Fibroblast of skin of abdomen (primary cell): ENCODE data around the gene GGNBP2.
A peak's percentile ranks its signal among the peaks of the same experiment; 100 is the strongest.

ENCODE experiments used
- DNase-seq: peaks from one replicate; pipeline ENCODE4 v3.0.0-alpha.2; 2013

Gene GGNBP2

GRCh38 chr17:36523113-36523512 is 21.6 kb upstream of the GGNBP2 start:
- no peak for DNase-seq

- no peak for DNase-seq
These were observed 20.3 kb upstream of the GGNBP2 start for GRCh38 chr17:36524428-36524876.

- no peak for DNase-seq
These were observed 19.6 kb upstream of the GGNBP2 start for GRCh38 chr17:36525113-36525512.

DNA sequence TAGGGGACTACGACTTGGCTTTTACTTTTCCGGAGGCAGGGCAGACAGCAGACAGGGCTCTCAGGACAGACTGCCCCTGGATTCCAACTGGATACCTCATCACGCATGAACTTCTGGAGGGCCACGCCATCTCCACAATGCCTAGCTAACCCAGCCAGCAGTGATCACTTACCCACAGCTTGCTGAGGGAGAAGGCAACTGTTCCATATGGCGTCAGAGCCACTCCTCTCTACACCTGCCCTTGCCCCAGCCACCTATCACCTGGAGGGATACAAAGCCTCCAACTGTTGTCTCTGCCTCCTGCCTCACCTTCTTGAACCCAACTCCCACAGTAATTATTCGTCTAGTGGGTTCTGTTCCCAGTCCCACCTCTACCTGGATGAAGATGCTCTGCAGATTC is 18.8 kb upstream of the GGNBP2 start:
- no peak for DNase-seq

DNA sequence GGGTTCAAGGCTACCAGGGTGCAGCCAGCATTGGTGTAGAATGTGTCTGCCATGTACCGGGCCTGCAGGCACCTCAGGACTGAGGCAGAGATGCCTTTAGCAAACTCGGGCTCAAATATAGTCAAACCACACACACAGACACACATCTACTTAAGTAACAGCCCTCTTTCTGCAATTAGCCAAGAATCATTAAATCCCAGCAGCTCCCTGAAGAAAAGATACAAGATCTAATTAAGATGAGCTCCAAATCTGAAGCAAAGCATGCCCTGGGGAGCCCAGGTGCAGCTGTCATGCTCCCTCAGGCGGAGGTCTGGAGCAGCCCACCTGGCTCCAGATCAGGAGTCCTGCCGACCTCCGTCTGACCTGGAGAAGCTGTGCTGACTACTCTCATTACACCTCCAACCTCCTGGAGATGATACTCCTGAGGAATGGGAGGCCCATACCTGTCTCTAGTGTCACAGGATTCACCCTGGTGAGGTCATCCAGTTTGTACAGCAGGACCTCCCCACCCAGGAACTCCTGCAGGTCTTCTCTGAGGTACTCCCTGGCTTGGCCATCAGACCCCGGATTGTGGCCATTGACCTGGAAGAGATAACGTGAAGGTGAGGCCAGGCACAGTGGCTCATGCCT is 17.0 kb upstream of the GGNBP2 start:
- no peak for DNase-seq

DNA sequence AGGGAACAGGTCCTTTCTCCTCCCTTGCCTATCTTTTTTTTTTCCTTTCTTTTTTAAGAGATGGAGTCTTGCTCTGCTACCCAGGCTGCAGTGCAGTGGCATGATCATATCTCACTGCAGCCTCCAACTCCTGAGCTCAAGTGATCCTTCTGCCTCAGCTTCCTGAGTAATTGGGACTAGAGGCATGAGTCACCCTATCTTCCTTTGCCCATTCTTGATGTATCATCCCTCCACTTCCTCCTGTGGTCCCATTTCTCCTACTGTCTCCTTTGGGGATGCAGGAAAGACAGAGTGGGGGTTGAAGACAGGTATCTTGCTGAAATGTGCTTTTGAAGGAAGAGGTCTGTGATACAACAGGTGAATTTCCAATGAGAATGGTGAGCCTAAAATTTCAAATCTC is 15.6 kb upstream of the GGNBP2 start:
- DNase-seq = peak; percentile 48

- no peak for DNase-seq
These were observed 12.2 kb upstream of the GGNBP2 start for GRCh38 chr17:36532435-36532975.

GRCh38 chr17:36533935-36534839 is 10.5 kb upstream of the GGNBP2 start:
- peak; percentile 52 for DNase-seq

- DNase-seq = peak; percentile 90
These were observed 9.7 kb upstream of the GGNBP2 start, which contains the start of the genes MYO19 and PIGW for GRCh38 chr17:36534840-36535668. TSS of gene MYO19 (minus strand) at chr17:36534868. CDS start at chr17:36532538, 2,330 bp downstream. TSS of gene PIGW (plus strand) at chr17:36534987. CDS start at chr17:36537102, 2,115 bp downstream.

- DNase-seq = no peak
These were observed 9.0 kb upstream of the GGNBP2 start for GRCh38 chr17:36535669-36536081.

DNA sequence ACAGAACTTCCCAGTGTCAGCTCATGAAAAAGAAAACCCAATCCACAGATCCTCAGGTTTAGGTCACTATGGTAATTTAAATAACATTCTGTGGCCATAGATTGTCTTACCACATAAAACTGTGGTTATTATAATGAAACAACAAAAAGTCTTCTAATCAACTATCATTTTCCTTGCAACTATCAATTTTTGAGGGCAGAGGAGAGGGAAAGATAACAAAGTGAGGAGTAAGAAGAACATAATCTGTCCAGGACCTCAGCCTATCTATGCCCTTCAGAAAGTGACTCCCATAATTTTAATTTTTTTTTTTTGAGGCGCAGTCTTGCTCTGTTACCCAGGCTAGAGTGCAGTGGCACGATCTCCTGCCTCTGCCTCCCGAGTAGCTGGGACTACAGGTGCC is 4.0 kb upstream of the GGNBP2 start:
- DNase-seq = no peak

- DNase-seq = no peak
These were observed 2.0 kb upstream of the GGNBP2 start for GRCh38 chr17:36542755-36543154.

GRCh38 chr17:36544044-36544306 is 744 bp upstream of the GGNBP2 start:
- peak; percentile 35 for DNase-seq

- no peak for DNase-seq
These were observed 352 bp downstream of the GGNBP2 start for GRCh38 chr17:36545077-36545464.

- peak; percentile 98 for DNase-seq
These were observed 1.0 kb downstream of the GGNBP2 start for GRCh38 chr17:36545465-36546417.

GRCh38 chr17:36546418-36547093 is 1.8 kb downstream of the GGNBP2 start:
- DNase-seq = no peak

- no peak for DNase-seq
These were observed 3.1 kb downstream of the GGNBP2 start for GRCh38 chr17:36547776-36548175.

DNA sequence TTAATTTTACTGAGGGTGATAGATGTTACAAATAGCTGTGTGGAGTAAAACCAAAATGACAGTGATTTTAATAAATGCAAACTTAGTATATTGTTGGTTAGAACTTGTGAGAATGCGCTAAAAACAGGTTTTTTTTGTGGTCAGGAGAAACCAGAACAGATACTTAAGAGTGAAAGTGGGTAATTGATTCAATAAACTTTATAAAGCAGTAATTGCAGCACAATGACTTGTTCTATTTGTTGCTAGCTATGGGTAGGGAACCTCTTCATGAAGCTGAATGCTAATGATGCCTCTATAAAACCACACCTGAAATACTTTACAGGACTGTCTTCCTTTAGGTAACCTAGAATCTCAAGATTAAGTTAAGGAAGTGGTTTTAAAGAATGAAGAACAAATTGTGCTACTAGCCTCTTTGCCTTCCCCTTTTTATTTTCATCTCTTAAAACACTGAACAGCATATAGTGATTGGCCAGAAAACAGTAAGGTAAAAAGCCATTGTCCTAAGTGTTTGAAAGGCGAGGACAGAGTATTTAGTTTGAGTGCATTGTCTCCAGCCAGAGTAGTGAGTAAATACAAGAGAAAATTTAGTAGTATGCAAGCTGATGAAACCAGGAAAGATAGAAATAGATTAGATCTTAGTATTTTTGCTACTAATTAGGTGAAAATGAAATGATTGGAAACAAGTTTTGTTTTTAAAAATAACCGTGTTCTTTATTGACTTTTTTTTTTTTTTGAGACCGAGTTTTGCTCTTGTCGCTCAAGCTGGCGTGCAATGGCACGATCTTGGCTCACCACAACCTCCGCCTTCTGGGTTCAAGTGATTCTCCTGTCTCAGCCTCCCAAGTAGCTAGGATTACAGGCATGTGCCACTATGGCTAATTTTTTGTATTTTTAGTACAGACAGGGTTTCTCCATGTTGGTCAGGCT is 6.0 kb downstream of the GGNBP2 start:
- no peak for DNase-seq

GRCh38 chr17:36553459-36553858 is 8.7 kb downstream of the GGNBP2 start:
- DNase-seq = no peak

DNA sequence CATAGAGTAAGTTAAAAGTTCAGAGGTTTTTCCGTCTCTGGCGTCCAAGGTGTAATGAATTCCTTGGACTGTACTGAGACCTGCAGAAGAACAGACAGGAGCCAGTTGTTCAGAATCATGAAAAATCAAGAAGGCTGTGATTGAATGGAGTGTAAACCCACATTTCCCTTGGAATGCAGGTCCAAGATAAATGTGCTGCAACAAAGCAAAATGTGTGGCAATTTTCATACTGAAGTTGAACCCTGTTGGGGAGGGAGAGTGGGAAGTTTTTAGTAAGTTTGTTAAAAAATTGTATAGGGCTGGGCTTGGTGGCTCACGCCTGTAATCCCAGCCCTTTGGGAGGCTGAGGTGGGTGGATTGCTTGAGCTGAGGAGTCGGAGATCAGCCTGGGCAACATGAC is 21.4 kb downstream of the GGNBP2 start:
- DNase-seq = no peak
